Nephron (organoid): ENCODE results near the gene GABRD.
A peak's percentile ranks its signal among the peaks of the same experiment; 100 is the strongest.

Experiments
- H3K27ac Mint-ChIP-seq, 3 experiments: 2 replicates each; pipeline ENCODE4 v1.8.0; 2020; ENCODE audit warnings: mixed read lengths in 3 of 3, mild to moderate bottlenecking in 2 of 3, moderate library complexity in 1 of 3
- H3K27me3 Mint-ChIP-seq: 2 replicates; pipeline ENCODE4 v1.8.0; 2021; ENCODE audit warnings: low read depth, mild to moderate bottlenecking, moderate library complexity, mixed read lengths
- H3K36me3 Mint-ChIP-seq: 2 replicates; pipeline ENCODE4 v1.8.0; 2020; ENCODE audit warnings: low read depth, mixed read lengths
- H3K4me1 Mint-ChIP-seq: 2 replicates; pipeline ENCODE4 v1.8.0; 2020; ENCODE audit warnings: mixed read lengths
- H3K4me3 Mint-ChIP-seq, 3 experiments: 2 replicates each; pipeline ENCODE4 v1.8.0; 2020; ENCODE audit warnings: mild to moderate bottlenecking in 3 of 3, mixed read lengths in 3 of 3, moderate library complexity in 2 of 3
- H3K9me3 Mint-ChIP-seq: 2 replicates; pipeline ENCODE4 v1.8.0; 2020; ENCODE audit warnings: mixed read lengths
- CTCF ChIP-seq, 3 experiments: fragments of 200-600 bp; sonication (generic); IDR thresholded peaks; one replicate each; pipeline ENCODE4 v1.5.0; 2021; ENCODE audit warnings: antibody characterized with exemption in 3 of 3; ENCODE audit not compliant: unreplicated experiment in 3 of 3

The GABRD gene

GRCh38 chr1:2018217-2019171 is 651 bp upstream of the GABRD start:
- Mint-ChIP-seq H3K9me3 (peaks cover 3% of the 10 kb centered on the region), H3K27me3 (peaks cover 74% of the 10 kb centered on the region), H3K36me3 (no peaks in the 10 kb centered on the region), H3K4me3 (peak overlapping the region; percentile 78 to 90 (median 85)), H3K27ac (peak overlapping the region in 1 of 3 experiments; percentile 46), H3K4me1 (peaks cover 5% of the 10 kb centered on the region)
- TF ChIP-seq CTCF (IDR thresholded peaks at IDR 0.05; ENCODE audit: unreplicated experiment in 3 of 3), result no peak

DNA sequence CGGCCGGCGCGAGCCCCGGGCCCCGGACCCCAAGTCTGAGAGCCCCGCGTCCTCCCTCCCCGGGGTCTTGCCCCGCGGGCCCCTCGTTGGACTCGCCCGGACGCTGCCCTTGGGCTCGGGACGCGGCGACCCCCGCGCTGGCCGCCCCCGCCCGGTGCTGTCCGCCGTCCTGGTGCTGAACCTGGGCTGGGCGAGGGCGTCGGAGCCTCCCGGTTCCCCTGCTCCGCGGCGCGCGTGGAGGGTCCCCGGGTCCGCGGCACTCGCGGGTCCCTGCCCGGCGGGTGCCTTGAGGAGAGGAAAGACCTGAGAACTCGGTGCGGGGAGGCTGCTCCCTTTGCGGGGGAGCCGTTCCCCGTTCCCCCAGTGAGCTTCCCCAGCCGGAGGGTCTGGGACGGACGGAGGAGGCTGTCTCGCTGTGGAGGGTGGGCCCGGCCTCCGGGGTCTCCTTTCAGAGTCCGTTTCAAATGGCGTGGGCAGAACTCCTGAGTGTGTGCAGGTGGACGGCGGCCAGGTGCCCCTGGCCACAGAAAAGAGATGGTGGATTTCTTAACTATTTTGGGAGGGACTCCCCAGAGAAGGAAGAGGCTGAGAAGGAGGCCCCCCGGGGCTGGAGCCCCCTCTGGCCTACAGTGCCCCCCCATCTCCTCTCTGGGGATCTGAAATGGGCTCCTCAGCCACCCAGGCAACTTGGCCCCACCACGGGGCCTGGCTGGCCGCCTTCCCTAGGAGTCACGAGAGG is 595 bp downstream of the GABRD start:
- Mint-ChIP-seq H3K36me3 (no peaks in the 10 kb centered on the region), H3K9me3 (peaks cover 3% of the 10 kb centered on the region)
- TF ChIP-seq CTCF (IDR thresholded peaks at IDR 0.05; ENCODE audit: unreplicated experiment in 3 of 3), result no peak

DNA sequence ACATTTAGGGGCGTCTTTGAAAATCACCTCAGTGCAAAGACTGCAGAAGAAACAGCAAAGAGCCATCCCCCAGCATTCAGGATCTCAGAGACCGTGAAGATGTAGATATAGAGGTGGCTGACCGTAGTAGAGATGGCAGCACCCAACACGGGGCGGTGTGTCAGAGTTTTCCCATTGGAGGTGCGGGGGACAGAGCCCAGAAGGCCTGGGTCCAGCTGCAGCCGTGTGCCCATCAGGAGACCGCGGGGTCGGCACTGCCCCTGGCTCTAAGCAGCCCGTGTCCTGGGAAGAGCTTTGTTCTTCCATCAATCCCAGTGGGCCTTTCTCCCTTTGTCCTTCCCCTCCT is 1.1 kb downstream of the GABRD start:
- Mint-ChIP-seq H3K36me3 (no peaks in the 10 kb centered on the region), H3K4me1 (peaks cover 5% of the 10 kb centered on the region), H3K9me3 (peaks cover 3% of the 10 kb centered on the region), H3K27ac (no peak overlapping the region), H3K27me3 (peaks cover 64% of the 10 kb centered on the region), H3K4me3 (peak overlapping the region in 2 of 3 experiments; percentile 21 to 70)
- no peak for TF ChIP-seq CTCF (IDR thresholded peaks at IDR 0.05; ENCODE audit: unreplicated experiment in 3 of 3)

More for the DNA sequence above, 595 bp downstream of the GABRD start:
- Mint-ChIP-seq H3K27me3 (peaks cover 69% of the 10 kb centered on the region), H3K4me1 (peaks cover 5% of the 10 kb centered on the region), H3K4me3 (peak overlapping the region in 1 of 3 experiments; percentile 21), H3K27ac (no peak overlapping the region)

DNA sequence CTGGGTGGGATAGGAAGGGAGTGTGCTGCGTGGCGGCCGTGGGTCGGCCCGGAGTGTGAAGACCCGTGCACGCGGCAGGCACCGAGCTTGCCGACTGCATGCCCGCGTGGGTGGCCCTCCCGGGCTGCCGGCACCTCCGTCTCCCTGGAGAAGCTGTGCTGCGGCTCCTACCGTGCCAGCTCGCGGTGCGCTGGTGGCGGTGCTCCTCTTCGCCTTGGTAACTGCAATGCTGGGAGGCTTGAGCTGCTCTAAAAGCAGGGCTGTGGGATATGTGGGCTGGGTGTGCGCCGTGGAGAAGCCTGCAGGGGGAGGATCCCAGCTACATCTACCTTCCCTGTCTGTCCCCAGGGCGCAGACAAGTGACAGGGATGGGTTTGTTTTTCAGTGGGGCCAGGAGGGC is 2.4 kb downstream of the GABRD start:
- Mint-ChIP-seq H3K4me1 (peaks cover 5% of the 10 kb centered on the region), H3K9me3 (peaks cover 3% of the 10 kb centered on the region), H3K27ac (no peak overlapping the region), H3K36me3 (no peaks in the 10 kb centered on the region), H3K27me3 (peaks cover 51% of the 10 kb centered on the region), H3K4me3 (peak overlapping the region in 1 of 3 experiments; percentile 57)
- no peak for TF ChIP-seq CTCF (IDR thresholded peaks at IDR 0.05; ENCODE audit: unreplicated experiment in 3 of 3)

DNA sequence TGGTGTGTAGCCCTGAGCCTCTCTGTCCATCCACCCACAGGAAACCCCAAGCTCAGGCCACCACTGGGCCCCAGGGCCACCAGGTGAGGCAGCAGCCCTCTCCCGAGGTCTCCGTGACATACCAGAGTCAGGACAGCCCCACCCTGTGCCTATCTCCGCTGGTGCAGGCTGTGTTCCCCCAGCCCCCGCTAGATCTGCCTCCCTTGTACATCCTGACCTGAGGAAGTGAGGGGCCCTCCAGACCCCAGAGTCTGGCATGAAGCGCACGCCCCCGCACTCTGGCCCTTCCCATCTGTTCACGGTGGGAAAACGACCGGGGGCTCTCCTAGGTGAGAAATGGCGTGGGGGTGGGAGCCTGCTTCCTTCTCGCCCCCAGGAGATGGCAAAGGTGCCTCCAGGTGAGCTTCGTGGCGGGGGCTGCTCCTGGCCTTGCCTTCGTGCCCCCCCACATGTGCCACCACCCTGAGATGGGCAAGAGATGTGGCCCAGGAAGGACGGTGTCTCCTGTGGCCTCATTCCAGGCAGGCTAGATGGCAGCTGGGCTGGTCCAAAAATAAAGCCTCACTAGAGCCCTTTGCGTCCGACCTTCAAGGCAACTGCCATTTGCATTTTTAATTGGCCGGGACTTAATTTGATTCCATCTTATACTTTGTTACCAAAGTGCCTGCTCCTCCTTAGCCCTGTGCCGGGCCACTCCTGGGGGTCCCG is 3.1 kb downstream of the GABRD start:
- Mint-ChIP-seq H3K27me3 (peaks cover 50% of the 10 kb centered on the region), H3K4me1 (peaks cover 5% of the 10 kb centered on the region), H3K4me3 (no peak overlapping the region), H3K27ac (no peak overlapping the region), H3K9me3 (peaks cover 3% of the 10 kb centered on the region), H3K36me3 (no peaks in the 10 kb centered on the region)
- TF ChIP-seq CTCF (IDR thresholded peaks at IDR 0.05; ENCODE audit: unreplicated experiment in 3 of 3), result no peak
